Panc1 (cell line): ENCODE measurements around the gene RSPH6A.

ENCODE experiments used
- CTCF ChIP-seq: fragments of 450-650 bp; IDR thresholded peaks from 2 replicates; pipeline ENCODE4 v1.5.1; 2017; ENCODE audit warnings: mild to moderate bottlenecking
- POLR2AphosphoS5 ChIP-seq: IDR thresholded peaks from 2 replicates; pipeline ENCODE4 v1.6.1; 2012; ENCODE audit warnings: mild to moderate bottlenecking, low read depth, low read length, moderate library complexity
- REST ChIP-seq, 2 experiments: IDR thresholded peaks; 2 replicates each; pipeline ENCODE4 v1.6.1; 2011 to 2012; ENCODE audit warnings: low read depth in 2 of 2, control low read depth in 1 of 2, low read length in 1 of 2, mild to moderate bottlenecking in 1 of 2, moderate library complexity in 1 of 2; ENCODE audit not compliant: insufficient read depth in 1 of 2
- TCF7L2 ChIP-seq: IDR thresholded peaks from 2 replicates; pipeline ENCODE4 v1.6.1; 2011; ENCODE audit warnings: mild to moderate bottlenecking, low read depth, low read length, inconsistent platforms

- TF ChIP-seq POLR2AphosphoS5 (no peak), CTCF (no peak), REST (IDR thresholded peaks at IDR 0.05; ENCODE audit: insufficient read depth in 1 of 2, low read depth in 2 of 2, low read length in 1 of 2) (no peak), TCF7L2 (no peak)
Observed at GRCh38 chr19:45862271-45862563, 47.1 kb upstream of the RSPH6A start.
